Stimulated activated CD8-positive, alpha-beta memory T cell treated with anti-CD3 and anti-CD28 coated beads, Interleukin-15, amount 100 ng/mL, for 48 hours (primary cell): ENCODE measurements around the gene DPF1.

Experiments used
- DNase-seq, 2 donors: peaks; one replicate each; pipeline ENCODE4 v3.0.0-alpha.2; 2020; ENCODE audit warnings: low read depth in 2 of 2

The DPF1 gene

DNA sequence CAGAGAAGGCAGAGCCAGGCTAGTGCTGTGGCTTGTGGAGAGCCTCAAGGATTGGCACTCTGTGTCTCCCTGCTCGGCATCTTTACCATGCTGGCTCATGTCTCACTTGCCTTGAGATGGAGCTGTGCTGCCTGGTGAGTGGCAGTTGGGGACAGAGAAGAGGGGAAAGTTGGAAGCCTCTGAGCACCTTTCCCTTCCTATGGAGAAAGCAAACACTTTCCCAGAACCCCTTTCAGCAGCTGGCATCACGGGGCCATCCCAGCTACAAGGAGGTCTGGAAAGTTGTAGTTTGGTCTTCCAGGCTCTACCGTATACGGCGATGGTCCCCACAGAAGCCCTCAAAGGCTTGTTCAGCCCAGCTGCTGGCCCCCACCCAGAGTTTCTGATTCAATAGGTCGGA, 58.7 kb downstream of the DPF1 start:
- DNase-seq: no peak

DNA sequence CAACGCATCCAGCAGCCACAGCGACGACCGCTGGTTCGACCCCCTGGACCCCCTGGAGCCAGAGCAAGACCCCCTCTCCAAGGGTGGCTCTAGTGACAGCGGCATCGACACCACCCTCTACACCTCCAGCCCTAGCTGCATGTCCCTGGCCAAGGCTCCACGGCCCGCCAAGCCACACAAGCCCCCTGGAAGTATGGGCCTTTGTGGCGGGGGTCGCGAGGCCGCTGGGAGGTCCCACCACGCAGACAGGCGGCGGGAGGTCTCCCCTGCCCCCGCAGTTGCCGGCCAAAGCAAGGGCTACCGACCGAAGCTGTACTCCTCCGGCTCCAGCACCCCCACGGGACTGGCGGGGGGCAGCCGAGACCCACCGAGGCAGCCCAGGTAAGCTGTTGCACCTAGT, 59.5 kb downstream of the DPF1 start:
- DNase-seq: no peak

DNA sequence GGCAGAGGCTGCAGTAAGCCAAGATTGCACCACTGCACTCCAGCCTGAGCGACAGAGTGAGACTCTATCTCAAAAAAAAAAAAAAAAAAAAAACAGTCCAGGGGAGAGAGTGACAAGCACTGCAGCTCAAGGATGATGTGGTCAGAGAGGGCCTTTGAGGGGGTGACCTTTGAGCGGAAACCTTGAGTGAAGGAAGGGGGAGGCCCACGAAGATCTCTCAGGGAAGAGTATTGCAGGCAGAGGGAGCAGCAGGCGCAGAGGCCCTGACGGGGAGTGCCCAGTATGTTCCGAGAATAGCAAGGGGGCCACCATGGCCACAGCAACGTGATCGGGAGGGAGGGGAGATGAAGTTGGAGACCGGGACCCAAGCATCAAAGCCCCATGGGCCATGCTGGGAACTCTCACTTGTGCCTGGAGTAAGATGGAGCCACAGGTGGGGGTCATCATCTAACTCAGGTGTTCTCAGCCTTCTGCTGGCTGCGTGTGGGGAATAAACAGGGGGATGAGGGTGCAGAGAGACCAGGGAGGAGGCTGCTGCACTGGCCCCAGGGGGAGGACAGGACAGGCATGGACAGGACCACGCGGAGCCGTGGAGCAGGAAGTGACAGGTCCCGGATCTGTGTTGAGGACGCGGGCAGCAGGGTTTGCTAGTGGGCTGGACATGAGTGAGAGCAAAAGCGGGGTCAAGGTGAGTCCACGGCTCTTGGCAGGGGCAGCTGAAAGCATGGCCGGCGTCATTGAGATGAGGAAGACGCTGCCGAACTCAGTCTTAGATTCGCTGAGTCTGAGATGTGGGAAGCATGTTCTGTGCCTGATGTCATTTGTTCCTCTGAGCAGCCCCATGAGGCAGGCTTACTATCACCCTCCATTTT, 60.4 kb downstream of the DPF1 start:
- no peak for DNase-seq

DNA sequence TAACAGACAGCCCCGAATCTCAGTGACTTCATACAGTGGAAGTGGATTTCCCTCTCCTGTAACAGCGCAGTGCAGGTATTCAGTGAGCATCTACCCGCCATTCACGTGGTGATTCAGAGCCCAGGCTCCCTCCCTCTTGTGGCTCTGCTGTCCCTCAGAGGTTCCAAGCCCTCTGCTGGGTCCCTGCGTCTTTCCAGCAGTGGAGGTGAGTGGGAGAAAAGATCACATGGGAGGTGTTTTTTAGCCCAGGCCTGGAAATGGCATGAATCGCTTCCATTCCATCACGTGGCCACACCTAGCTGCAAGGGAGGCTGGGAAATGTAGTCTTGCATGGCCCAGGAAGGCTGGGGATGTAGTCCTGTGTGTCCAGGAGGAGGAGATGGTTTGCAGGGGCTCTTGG, 61.4 kb downstream of the DPF1 start:
- no peak for DNase-seq

DNA sequence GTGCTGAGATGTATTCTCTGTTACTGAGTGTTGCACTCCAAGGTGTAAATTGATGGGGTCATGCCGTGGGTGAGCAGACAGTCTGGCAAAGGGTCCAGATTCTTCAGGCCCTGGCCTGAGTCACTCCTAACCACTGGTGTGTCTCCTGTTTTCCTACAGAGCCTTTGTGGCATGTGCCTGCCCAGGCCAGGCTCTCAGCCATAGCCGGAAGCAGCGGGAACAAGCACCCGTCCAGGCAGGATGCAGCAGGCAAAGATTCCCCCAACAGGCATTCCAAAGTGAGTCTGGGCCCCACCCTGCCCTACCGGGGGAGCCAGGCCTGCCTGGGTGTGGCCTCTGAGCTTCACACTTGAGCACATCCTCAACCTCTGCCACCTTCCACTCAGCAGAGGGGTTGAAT, 61.9 kb downstream of the DPF1 start:
- DNase-seq: no peak
